ENCODE measurements around the gene MGMT. TPM values are rescaled to one million over a fixed set of nuclear protein-coding genes. Genes with fewer than 3 reads are reported as not detected.

MGMT gene
- total RNA-seq, 4 donors from 2014 or later: 25.6 to 32.2 (median 29.5) TPM

GRCh38 chr10:129446183-129446581 lies 20.9 kb upstream of the MGMT start:
- no peak for DNase-seq (ENCODE audit: low spot score in 2 of 2)
- H3K27ac ChIP-seq: no peak overlapping the region
- TF ChIP-seq CTCF (IDR thresholded peaks at IDR 0.05) (no peak), EP300 (IDR thresholded peaks at IDR 0.05) (no peak), POLR2AphosphoS5 (IDR thresholded peaks at IDR 0.05) (no peak), POLR2A (IDR thresholded peaks at IDR 0.05) (no peak)
- whole genome bisulfite sequencing: 69% methylated on average over 4 of the region's 4 CpGs
- H3K4me1 ChIP-seq: no peaks in the 10 kb centered on the region
- no peak overlapping the region for H3K4me3 ChIP-seq
- H3K36me3 ChIP-seq: no peaks in the 10 kb centered on the region
- H3K9me3 ChIP-seq: no peaks in the 10 kb centered on the region
- no peaks in the 10 kb centered on the region for H3K27me3 ChIP-seq

DNA sequence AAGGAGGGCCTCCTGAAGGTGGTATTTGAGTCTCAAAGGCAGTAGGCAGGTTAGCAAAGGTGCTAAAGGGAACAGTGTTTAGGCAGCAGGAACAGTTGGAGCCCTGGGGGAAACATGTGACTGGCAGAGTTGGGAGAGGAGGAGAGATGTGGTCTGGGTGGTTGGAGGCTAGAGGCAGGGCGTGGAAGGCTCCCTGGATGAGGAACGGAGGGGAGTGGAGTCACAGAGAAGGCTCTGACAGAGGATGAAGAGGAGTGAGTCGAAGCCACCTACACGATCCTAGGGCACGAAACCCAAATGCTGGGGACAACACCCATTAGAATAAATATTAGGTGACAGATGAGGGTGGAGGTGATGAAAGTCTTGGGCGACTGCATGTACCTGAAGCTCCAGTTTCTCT lies 19.6 kb upstream of the MGMT start:
- H3K4me1 ChIP-seq: no peaks in the 10 kb centered on the region
- no peaks in the 10 kb centered on the region for H3K27me3 ChIP-seq
- no peak overlapping the region for H3K4me3 ChIP-seq
- H3K36me3 ChIP-seq: no peaks in the 10 kb centered on the region
- no peak overlapping the region for H3K27ac ChIP-seq
- TF ChIP-seq EP300 (IDR thresholded peaks at IDR 0.05) (no peak), POLR2A (IDR thresholded peaks at IDR 0.05) (no peak), POLR2AphosphoS5 (IDR thresholded peaks at IDR 0.05) (no peak), CTCF (IDR thresholded peaks at IDR 0.05) (no peak)
- DNase-seq (ENCODE audit: low spot score in 2 of 2): no peak
- whole genome bisulfite sequencing: 81% methylated on average over 6 of the region's 6 CpGs
- H3K9me3 ChIP-seq: no peaks in the 10 kb centered on the region

DNA sequence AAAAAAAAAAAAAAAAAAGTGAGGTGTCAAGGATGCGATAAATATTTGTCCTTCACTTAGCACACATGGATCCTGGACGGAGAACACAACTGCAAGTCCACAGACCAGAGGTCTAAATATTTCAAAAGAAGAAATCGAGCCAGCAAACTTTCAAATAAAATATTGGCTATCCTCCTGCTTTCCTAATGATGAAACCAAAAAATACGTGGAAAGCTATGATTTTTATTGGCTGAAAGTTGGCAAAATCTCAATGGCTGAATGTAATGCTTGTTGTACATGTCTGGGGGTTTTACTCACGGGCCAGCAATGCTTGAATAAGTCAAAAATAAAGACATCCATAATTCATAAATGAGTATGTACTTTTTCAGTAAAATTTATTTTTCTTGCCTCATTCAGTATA lies 19.0 kb upstream of the MGMT start:
- H3K9me3 ChIP-seq: no peaks in the 10 kb centered on the region
- H3K27me3 ChIP-seq: no peaks in the 10 kb centered on the region
- H3K36me3 ChIP-seq: no peaks in the 10 kb centered on the region
- no peak for TF ChIP-seq POLR2AphosphoS5 (IDR thresholded peaks at IDR 0.05)
- TF ChIP-seq EP300 (IDR thresholded peaks at IDR 0.05): no peak
- no peak for TF ChIP-seq POLR2A (IDR thresholded peaks at IDR 0.05)
- no peaks in the 10 kb centered on the region for H3K4me1 ChIP-seq
- H3K27ac ChIP-seq: no peak overlapping the region
- DNase-seq (ENCODE audit: low spot score in 2 of 2): no peak
- no peak overlapping the region for H3K4me3 ChIP-seq
- WGBS: 72% methylated on average over 5 of the region's 5 CpGs

- H3K36me3 ChIP-seq: no peaks in the 10 kb centered on the region
- TF ChIP-seq POLR2AphosphoS5 (IDR thresholded peaks at IDR 0.05): no peak
- no peak for TF ChIP-seq POLR2A (IDR thresholded peaks at IDR 0.05)
- no peak for TF ChIP-seq CTCF (IDR thresholded peaks at IDR 0.05)
- TF ChIP-seq EP300 (IDR thresholded peaks at IDR 0.05): no peak
- no peaks in the 10 kb centered on the region for H3K27me3 ChIP-seq
- no peaks in the 10 kb centered on the region for H3K4me1 ChIP-seq
- WGBS: 86% methylated on average over 5 of the region's 5 CpGs
- DNase-seq (ENCODE audit: low spot score in 2 of 2): no peak
- no peaks in the 10 kb centered on the region for H3K9me3 ChIP-seq
- no peak overlapping the region for H3K4me3 ChIP-seq
- H3K27ac ChIP-seq: no peak overlapping the region
Measured at GRCh38 chr10:129448539-129448938, 18.5 kb upstream of the MGMT start.

DNA sequence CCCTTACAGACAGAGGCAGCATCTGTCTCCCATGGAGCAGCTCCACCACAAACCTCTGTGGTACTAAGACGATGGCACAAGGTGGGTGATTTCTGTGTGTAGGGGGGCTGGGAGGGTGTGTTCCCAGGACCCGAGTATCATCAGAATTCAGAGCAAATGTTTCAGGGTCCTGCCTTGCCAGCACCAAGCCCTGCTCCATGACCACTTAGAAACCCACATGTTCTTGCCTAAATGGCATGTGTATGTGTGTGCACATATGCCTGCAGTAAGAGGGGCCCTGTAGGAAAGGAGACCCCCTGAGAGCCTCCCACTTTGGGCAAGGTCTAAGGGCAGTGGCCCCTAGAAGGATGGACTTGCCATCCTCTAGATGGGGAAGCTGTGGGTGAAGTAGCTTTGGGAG lies 17.1 kb upstream of the MGMT start:
- H3K36me3 ChIP-seq: no peaks in the 10 kb centered on the region
- TF ChIP-seq POLR2A (IDR thresholded peaks at IDR 0.05) (no peak), EP300 (IDR thresholded peaks at IDR 0.05) (no peak), CTCF (IDR thresholded peaks at IDR 0.05) (no peak), POLR2AphosphoS5 (IDR thresholded peaks at IDR 0.05) (no peak)
- peaks cover 2% of the 10 kb centered on the region for H3K27me3 ChIP-seq
- no peaks in the 10 kb centered on the region for H3K9me3 ChIP-seq
- H3K4me1 ChIP-seq: no peaks in the 10 kb centered on the region
- no peak for DNase-seq (ENCODE audit: low spot score in 2 of 2)
- WGBS: 89% methylated on average over 1 of the region's 2 CpGs
- no peak overlapping the region for H3K27ac ChIP-seq
- H3K4me3 ChIP-seq: no peak overlapping the region

DNA sequence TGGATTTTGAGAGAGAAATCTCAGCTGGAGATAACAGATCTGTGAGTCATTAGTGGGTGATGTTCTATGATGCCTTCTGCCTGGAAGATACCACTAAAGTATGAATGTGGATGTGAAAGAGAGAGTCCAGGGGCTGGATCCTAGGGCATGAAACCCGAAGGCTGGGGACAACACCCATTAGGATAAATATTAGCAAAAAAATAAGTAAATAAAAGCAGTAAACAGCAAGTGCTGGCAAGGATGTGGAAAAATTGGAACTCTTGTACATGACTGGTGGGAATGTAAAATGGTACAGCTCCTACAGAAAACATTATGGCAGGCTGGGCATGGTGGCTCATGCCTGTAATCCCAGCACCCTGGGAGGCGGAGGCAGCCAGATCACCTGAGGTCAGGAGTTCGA lies 16.6 kb upstream of the MGMT start:
- Histone ChIP-seq H3K27ac (no peak overlapping the region), H3K9me3 (no peaks in the 10 kb centered on the region), H3K4me3 (no peak overlapping the region), H3K36me3 (no peaks in the 10 kb centered on the region), H3K27me3 (peaks cover 2% of the 10 kb centered on the region), H3K4me1 (no peaks in the 10 kb centered on the region)
- TF ChIP-seq POLR2AphosphoS5 (IDR thresholded peaks at IDR 0.05): no peak
- TF ChIP-seq CTCF (IDR thresholded peaks at IDR 0.05): no peak
- no peak for TF ChIP-seq POLR2A (IDR thresholded peaks at IDR 0.05)
- TF ChIP-seq EP300 (IDR thresholded peaks at IDR 0.05): no peak
- WGBS: 81% methylated on average over 3 of the region's 3 CpGs
- DNase-seq (ENCODE audit: low spot score in 2 of 2): no peak
